DOHH2 (cell line): ENCODE measurements around the gene PRKAB1.
A peak's percentile ranks its signal among the peaks of the same experiment; 100 is the strongest.

ENCODE experiments used
- H3F3A ChIP-seq: fragments of 200-600 bp; sonication (generic), shearing (Covaris generic); 2 replicates; pipeline ENCODE4 v1.6.0; 2016; ENCODE audit warnings: antibody characterized with exemption, mild to moderate bottlenecking; ENCODE audit not compliant: control insufficient read depth, insufficient read depth
- H3K27ac ChIP-seq: fragments of 200-600 bp; sonication (generic); 2 replicates; pipeline ENCODE4 v1.5.1; 2014; ENCODE audit warnings: low read depth, mild to moderate bottlenecking, low read length, moderate library complexity
- H3K27me3 ChIP-seq: fragments of 200-600 bp; sonication (generic); 2 replicates; pipeline ENCODE4 v1.6.1; 2014; ENCODE audit warnings: mild to moderate bottlenecking, low read length, mixed read lengths; ENCODE audit not compliant: control insufficient read depth
- H3K36me3 ChIP-seq: fragments of 200-600 bp; sonication (generic); 2 replicates; pipeline ENCODE4 v1.6.1; 2014; ENCODE audit warnings: mild to moderate bottlenecking, low read length, moderate library complexity, mixed read lengths; ENCODE audit not compliant: control insufficient read depth
- H3K4me1 ChIP-seq: fragments of 200-600 bp; sonication (generic); 2 replicates; pipeline ENCODE4 v1.6.1; 2014; ENCODE audit warnings: mild to moderate bottlenecking, low read length, mixed read lengths; ENCODE audit not compliant: control insufficient read depth
- H3K4me2 ChIP-seq: fragments of 200-600 bp; sonication (generic); 2 replicates; pipeline ENCODE4 v1.6.0; 2014; ENCODE audit warnings: mild to moderate bottlenecking, low read length, moderate library complexity
- H3K4me3 ChIP-seq: fragments of 200-600 bp; sonication (generic); 2 replicates; pipeline ENCODE4 v1.5.1; 2014; ENCODE audit warnings: mild to moderate bottlenecking, low read length, mixed read lengths
- H3K79me2 ChIP-seq: fragments of 200-600 bp; sonication (generic); 2 replicates; pipeline ENCODE4 v1.6.1; 2014; ENCODE audit warnings: mild to moderate bottlenecking, low read length, mixed read lengths; ENCODE audit not compliant: control insufficient read depth
- H3K9me2 ChIP-seq: fragments of 200-600 bp; sonication (generic); replicated peaks from 2 replicates; pipeline ENCODE4 v1.6.1; 2014; ENCODE audit warnings: mild to moderate bottlenecking, low read length, mixed read lengths; ENCODE audit not compliant: control insufficient read depth
- H3K9me3 ChIP-seq: fragments of 200-600 bp; sonication (generic); 2 replicates; pipeline ENCODE4 v1.6.1; 2014; ENCODE audit warnings: antibody characterized with exemption, low read length, mixed read lengths; ENCODE audit not compliant: control insufficient read depth, insufficient read depth
- H4K20me1 ChIP-seq: fragments of 200-600 bp; sonication (generic); 2 replicates; pipeline ENCODE4 v1.6.0; 2014; ENCODE audit warnings: low read depth, mild to moderate bottlenecking, antibody characterized with exemption, low read length, moderate library complexity; ENCODE audit not compliant: control insufficient read depth, insufficient read depth
- EZH2phosphoT487 ChIP-seq: fragments of 200-600 bp; sonication (generic); IDR thresholded peaks from 2 replicates; pipeline ENCODE4 v1.6.1; 2017; ENCODE audit warnings: borderline replicate concordance, mild to moderate bottlenecking, antibody characterized with exemption, low read length, moderate library complexity, mixed read lengths
- TF ChIP-seq, protein P1 (sequence below): fragments of 200-600 bp; sonication (generic); IDR thresholded peaks from one replicate; pipeline ENCODE4 v1.5.1; 2014; ENCODE audit warnings: antibody characterized with exemption, mild to moderate bottlenecking, low read depth, low read length; ENCODE audit not compliant: poor library complexity, severe bottlenecking

Gene PRKAB1

GRCh38 chr12:119664642-119665041 lies 3.3 kb upstream of the PRKAB1 start:
- Histone ChIP-seq H3K36me3 (peaks cover 12% of the 10 kb centered on the region), H3K27me3 (no peaks in the 10 kb centered on the region), H3F3A (peaks cover 16% of the 10 kb centered on the region), H3K4me2 (no peak overlapping the region), H3K79me2 (peaks cover 18% of the 10 kb centered on the region), H3K27ac (no peak overlapping the region), H3K9me2 (no peaks in the 10 kb centered on the region), H3K9me3 (no peaks in the 10 kb centered on the region), H3K4me1 (peaks cover 32% of the 10 kb centered on the region), H3K4me3 (no peak overlapping the region), H4K20me1 (no peaks in the 10 kb centered on the region)
- TF ChIP-seq, protein P1, sequence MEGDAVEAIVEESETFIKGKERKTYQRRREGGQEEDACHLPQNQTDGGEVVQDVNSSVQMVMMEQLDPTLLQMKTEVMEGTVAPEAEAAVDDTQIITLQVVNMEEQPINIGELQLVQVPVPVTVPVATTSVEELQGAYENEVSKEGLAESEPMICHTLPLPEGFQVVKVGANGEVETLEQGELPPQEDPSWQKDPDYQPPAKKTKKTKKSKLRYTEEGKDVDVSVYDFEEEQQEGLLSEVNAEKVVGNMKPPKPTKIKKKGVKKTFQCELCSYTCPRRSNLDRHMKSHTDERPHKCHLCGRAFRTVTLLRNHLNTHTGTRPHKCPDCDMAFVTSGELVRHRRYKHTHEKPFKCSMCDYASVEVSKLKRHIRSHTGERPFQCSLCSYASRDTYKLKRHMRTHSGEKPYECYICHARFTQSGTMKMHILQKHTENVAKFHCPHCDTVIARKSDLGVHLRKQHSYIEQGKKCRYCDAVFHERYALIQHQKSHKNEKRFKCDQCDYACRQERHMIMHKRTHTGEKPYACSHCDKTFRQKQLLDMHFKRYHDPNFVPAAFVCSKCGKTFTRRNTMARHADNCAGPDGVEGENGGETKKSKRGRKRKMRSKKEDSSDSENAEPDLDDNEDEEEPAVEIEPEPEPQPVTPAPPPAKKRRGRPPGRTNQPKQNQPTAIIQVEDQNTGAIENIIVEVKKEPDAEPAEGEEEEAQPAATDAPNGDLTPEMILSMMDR: no peak
- no peak for TF ChIP-seq EZH2phosphoT487

DNA sequence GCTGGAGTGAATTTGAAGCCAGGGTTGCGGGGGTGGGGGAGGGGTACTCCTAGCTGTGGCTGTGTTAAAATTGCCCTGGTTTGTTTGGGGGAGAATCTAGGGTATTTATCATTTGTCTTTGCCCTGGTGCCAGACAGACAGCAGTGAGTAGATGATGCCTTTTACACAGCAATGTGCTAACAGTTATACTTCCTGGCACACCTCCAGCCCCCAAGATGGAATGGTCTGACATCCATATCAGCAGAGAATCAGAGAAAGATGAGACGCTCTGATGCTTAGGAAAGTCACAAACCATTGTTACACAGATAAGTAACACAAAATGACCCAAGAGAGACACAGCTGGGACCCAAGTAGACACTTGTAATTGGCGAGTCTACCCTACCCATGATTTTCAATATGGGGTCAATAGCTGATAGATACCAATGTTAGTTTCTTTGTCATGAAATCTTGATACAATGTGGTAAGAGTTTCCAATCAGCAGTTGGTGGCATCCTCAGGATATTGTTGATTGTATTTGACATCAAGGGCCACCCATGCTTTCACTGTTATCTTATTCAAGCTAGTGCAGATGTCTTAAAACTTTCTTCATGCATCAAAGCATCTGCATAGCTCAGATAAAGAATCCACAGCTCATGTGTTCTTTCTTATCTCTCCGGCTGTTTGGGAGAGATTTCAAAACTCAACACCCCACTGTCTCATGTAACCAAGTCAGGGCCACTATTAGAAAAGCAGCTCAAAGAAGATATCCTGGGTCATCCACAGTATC lies 2.6 kb upstream of the PRKAB1 start:
- Histone ChIP-seq H3K4me3 (peak overlapping the region; percentile 99; the same call in 1 of the 2 replicates), H3K79me2 (peaks cover 25% of the 10 kb centered on the region), H3K36me3 (peaks cover 19% of the 10 kb centered on the region), H3K4me1 (peaks cover 35% of the 10 kb centered on the region), H3K27ac (peak overlapping the region; percentile 95), H3K4me2 (peak overlapping the region; percentile 90), H3K9me3 (no peaks in the 10 kb centered on the region), H3K27me3 (no peaks in the 10 kb centered on the region), H3F3A (peaks cover 13% of the 10 kb centered on the region), H3K9me2 (no peaks in the 10 kb centered on the region), H4K20me1 (0 out of 2 replicates have a peak, but pooled peaks cover 5% of the 10 kb centered on the region)
- no peak for TF ChIP-seq EZH2phosphoT487
- TF ChIP-seq, protein P1: no peak

- Histone ChIP-seq H3K9me3 (no peaks in the 10 kb centered on the region), H3K27ac (peak overlapping the region; percentile 95), H3K4me1 (peaks cover 43% of the 10 kb centered on the region), H3K36me3 (peaks cover 29% of the 10 kb centered on the region), H4K20me1 (0 out of 2 replicates have a peak, but pooled peaks cover 5% of the 10 kb centered on the region), H3K4me2 (peak overlapping the region; percentile 90), H3K4me3 (peak overlapping the region; percentile 99), H3F3A (peaks cover 13% of the 10 kb centered on the region), H3K27me3 (no peaks in the 10 kb centered on the region), H3K79me2 (peaks cover 35% of the 10 kb centered on the region), H3K9me2 (no peaks in the 10 kb centered on the region)
- no peak for TF ChIP-seq EZH2phosphoT487
- TF ChIP-seq, protein P1: no peak
Observed at GRCh38 chr12:119666226-119666795, 1.6 kb upstream of the PRKAB1 start.
